HG02885 (cell line): Measurements from ENCODE around the gene TMEM131.

Experiments used
- ATAC-seq: cut with Tn5 transposase; IDR thresholded peaks from one replicate; pipeline ENCODE4 v1.9.1; 2021; ENCODE audit warnings: mild to moderate bottlenecking; ENCODE audit not compliant: unreplicated experiment, poor library complexity

TMEM131 gene

DNA sequence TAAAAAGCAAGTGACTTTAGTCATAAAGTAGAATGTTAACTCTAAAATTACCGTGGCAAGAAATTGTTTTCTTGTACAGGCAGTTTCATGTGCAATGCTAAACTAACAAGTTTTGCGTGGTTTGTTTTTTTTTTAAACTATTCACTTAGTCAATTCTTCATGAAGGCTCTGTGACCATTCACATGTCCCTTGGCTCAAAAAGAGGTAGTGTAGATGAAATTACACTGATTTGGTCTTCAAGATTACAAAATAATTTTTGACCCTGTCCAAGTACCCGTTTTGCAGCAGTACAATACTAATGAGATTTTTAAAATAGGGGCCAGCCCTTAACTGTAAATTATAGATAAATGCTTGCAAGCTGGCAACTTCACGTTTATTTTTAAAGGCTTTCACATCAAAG is 1.3 kb downstream of the TMEM131 start:
- no peak for ATAC-seq

GRCh38 chr2:97993926-97994325 is 1.8 kb downstream of the TMEM131 start:
- ATAC-seq: no peak

GRCh38 chr2:97992836-97993825 is 2.6 kb downstream of the TMEM131 start:
- no peak for ATAC-seq

GRCh38 chr2:97991081-97991856 is 4.5 kb downstream of the TMEM131 start:
- ATAC-seq: no peak

GRCh38 chr2:97988722-97989121 is 7.0 kb downstream of the TMEM131 start:
- ATAC-seq: no peak

DNA sequence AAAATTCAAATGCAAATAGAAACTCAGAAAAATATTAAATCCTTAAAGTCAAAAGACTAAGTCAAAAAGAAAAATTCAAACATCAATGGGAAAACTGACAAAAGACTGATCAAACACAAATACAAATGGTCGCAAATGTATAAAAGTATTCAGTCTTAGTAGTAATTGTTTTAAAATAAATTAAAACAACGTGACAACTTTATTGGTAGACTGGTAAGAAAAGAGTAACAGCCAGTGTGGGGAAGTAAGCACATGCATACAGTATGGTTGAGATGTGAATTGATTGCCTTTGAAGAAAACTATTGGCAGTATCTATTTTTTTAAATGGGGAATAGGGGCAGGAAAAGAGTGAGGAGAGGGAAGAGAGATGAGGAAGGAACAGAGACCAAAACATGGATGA is 9.8 kb downstream of the TMEM131 start:
- ATAC-seq: no peak

GRCh38 chr2:97983698-97984097 is 12.1 kb downstream of the TMEM131 start:
- ATAC-seq: no peak

GRCh38 chr2:97983134-97983533 is 12.6 kb downstream of the TMEM131 start:
- no peak for ATAC-seq

GRCh38 chr2:97982621-97983020 is 13.1 kb downstream of the TMEM131 start:
- no peak for ATAC-seq

DNA sequence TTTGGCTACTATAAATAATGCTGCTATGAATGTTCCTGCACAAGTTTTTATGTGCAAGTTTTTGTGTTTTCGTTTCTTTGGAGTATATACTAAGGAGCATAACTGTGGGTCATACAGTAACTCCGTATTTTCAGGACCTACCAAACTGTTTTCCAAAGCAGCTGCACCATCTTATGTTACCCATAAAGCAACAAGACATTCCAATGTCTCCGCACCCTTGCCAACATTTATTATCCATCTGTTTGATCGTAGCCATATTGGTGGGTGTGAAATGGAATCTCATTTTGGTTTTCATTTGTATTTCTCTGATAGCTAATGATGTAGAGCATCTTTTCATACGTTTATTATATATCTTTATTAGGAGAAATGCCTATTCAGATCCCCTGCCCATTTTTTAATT is 13.8 kb downstream of the TMEM131 start:
- ATAC-seq: no peak

GRCh38 chr2:97979904-97980303 is 15.8 kb downstream of the TMEM131 start:
- no peak for ATAC-seq

GRCh38 chr2:97974471-97974870 is 21.3 kb downstream of the TMEM131 start:
- ATAC-seq: no peak

- ATAC-seq: no peak
Measured at GRCh38 chr2:97970293-97971060, 25.3 kb downstream of the TMEM131 start.

DNA sequence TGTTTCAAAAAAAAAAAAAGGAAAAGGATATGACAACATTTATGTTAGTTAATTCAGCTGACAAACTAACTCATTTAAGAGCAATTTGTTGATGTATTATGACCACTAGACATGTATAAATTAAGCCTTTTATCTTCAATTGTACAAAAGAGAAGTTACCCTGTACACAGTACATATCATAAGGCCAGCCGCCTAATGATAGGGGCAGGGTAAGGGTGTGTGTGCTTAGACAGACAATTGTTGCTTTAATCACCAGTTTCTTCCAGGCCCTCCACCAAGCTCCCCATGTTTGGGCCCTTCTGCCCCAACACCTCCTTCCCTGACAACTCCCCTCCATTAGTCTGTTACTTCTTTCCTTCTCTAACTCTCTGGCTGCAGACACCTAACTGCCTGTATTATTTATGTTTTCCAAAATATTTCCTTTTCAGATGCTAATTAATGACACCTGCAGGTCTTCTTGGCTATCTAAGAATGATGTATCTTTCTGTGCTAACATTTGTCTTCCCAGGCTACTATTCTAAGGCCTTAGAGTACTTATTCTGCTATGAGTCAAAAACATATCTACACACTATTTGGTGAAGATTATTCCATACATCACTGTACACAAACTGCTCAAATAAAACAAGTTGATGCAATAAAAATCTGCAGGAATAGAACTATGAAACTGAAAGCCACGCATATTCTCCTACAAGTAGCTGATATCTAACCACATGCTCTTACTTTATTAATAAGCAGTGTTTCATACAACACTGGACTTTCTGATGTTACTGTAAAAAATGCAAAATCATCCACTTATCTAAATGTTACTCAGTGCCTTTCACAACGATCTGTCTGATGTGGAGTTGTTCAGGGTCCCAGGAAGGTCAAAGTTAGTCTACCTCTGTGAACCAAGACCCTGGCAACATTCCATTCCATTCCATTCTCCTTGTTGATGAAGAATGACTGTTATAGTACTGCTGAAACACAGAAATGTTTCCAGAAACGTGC is 26.4 kb downstream of the TMEM131 start:
- ATAC-seq: no peak

GRCh38 chr2:97967931-97968627 is 27.7 kb downstream of the TMEM131 start:
- ATAC-seq: no peak

GRCh38 chr2:97967216-97967592 is 28.5 kb downstream of the TMEM131 start:
- peak; percentile 31 for ATAC-seq

GRCh38 chr2:97966545-97967215 is 29.1 kb downstream of the TMEM131 start:
- peak; percentile 78 for ATAC-seq

DNA sequence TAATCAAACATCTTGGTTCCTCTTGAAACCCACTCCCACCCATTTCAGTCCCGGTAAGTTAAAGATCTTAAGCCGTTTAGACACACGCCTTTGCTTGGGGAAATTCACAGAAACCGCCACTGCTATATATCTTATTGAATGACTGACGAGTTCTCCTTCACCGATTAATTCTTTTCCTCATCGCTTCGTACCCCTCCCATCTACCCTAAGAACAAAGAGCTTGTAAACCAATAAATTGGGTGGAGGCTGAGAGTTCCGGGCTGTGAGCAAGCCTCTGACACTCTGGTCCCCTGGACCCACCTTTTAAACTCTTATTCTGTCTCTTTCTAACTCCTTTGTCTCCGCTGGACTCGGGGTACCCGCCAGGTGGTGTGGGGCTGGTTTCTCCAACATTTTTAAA is 30.6 kb downstream of the TMEM131 start:
- no peak for ATAC-seq
